HuH-7.5 (cell line): ENCODE data around the gene NFAM1.

Source experiments
- DNase-seq: peaks from one replicate; pipeline ENCODE4 v3.0.0; 2011; ENCODE audit warnings: low spot score

The NFAM1 gene

GRCh38 chr22:42414565-42415303 is 17.5 kb downstream of the NFAM1 start:
- peak; percentile 65 for DNase-seq

GRCh38 chr22:42414021-42414420 is 18.2 kb downstream of the NFAM1 start:
- no peak for DNase-seq

GRCh38 chr22:42412744-42413333 is 19.4 kb downstream of the NFAM1 start:
- no peak for DNase-seq

DNA sequence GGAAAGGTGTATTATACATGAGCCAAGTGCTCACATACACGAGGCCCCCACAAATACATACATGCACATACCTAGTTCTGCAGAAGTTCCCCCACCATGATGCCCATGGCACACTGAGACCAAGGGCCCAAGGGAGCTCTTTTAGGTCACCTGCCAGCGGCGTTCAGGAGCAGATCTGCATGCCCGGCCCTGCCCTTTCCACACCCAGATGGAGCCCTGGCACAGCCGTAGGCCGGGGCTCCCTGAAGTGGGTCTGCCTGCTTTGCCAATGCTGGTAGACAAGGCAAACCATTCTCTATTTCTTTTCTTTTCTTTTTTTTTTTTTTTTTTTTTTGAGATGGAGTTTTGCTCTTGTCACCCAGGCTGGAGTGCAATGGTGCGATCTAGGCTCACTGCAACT is 21.5 kb downstream of the NFAM1 start:
- DNase-seq, result no peak

- no peak for DNase-seq
Measured at GRCh38 chr22:42408810-42409529, 23.2 kb downstream of the NFAM1 start.

- DNase-seq, result no peak
Measured at GRCh38 chr22:42408276-42408675, 23.9 kb downstream of the NFAM1 start.

DNA sequence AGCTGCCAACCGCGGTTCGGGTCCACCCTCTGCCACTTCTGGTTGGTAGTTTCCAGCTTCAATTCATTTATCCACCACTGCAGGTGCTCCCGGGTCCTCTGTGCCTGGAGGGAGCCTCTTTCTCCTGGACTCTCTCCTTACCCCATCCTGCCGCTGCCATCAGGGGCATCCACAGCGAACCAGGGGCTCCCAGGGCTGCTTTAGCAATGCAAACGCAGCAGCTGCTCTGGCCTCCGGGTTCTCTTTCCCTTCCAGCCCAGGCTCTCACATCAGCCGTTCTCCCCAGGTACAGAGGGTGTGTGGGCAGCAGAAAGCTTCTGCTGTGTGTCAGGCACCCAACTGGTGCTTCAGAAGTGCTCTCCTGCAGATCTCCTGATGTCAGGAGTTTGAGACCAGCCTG is 27.9 kb downstream of the NFAM1 start:
- DNase-seq, result no peak

DNA sequence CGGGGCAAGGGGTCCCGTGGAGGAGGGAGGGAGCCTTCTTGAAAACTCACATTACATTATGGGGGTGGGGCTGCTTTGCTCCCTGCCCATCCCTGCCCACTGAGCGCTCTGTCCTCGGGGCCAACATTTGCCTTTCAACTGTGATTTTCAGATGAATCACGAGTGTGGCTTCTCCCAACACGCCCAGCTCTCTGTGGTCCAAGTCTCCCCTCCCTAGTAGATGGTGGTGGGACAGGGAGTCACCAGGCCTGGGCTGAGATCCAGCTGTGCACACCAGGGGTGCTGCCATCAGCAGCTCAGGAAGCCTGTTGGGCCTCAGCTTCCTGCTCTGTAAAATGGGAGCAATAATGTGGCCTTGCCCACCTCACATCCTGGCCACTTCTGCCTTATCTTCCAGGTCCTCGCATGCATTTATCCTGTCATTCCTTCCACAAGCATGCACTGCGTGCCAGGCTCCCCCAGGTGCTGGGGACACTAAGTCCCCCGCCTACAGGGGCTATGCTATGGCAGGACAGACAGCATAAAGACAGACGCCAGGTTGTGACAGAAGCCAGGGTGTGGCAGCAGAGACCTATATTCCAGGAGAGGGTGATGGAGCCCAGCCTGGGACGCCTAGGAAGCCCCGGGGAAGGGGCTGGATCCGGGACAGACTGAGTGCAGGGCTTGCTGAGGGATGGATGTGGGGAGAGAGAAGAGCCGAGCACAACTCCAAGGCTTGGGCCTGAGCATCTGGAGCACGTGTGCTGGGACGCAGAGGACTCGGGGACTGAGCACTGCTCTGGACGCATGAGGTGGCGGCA is 30.5 kb downstream of the NFAM1 start:
- DNase-seq, result no peak

DNA sequence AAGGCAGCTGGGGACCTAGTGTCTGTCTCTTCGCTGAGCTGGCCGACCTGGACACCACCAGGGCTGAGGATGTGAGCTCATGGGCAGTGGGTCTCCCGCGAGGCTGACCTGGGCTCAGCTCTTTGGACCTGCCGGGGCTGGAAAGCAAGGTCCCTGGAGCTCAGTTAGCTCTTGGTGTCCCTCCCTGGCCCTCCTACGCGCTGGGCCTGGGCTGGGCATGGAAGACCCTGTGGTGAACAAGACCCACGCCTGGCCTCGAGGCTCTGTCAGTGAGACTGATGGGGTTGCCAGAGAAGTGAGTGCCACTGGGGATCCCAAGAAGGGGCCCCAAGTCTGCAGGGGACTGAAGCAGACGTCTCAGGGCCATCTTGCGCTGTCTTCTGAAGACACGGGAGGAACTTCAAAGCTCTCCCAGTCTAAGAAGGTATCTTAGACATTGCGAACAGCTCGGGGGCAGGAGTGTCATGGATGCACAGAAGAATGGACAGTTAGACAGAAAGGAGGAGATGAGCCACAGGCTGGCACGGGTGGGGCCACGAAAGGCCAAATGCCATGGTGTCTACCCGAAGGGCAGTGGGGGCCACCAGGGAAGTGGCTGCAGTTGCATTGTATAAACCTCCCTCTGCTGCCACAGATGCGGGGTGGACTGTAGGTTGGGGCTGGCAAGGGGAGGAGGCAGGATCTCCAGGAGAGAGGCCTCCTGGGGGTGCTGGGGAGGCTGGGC is 31.2 kb downstream of the NFAM1 start:
- no peak for DNase-seq

GRCh38 chr22:42399315-42400271 is 32.6 kb downstream of the NFAM1 start:
- DNase-seq, result no peak

DNA sequence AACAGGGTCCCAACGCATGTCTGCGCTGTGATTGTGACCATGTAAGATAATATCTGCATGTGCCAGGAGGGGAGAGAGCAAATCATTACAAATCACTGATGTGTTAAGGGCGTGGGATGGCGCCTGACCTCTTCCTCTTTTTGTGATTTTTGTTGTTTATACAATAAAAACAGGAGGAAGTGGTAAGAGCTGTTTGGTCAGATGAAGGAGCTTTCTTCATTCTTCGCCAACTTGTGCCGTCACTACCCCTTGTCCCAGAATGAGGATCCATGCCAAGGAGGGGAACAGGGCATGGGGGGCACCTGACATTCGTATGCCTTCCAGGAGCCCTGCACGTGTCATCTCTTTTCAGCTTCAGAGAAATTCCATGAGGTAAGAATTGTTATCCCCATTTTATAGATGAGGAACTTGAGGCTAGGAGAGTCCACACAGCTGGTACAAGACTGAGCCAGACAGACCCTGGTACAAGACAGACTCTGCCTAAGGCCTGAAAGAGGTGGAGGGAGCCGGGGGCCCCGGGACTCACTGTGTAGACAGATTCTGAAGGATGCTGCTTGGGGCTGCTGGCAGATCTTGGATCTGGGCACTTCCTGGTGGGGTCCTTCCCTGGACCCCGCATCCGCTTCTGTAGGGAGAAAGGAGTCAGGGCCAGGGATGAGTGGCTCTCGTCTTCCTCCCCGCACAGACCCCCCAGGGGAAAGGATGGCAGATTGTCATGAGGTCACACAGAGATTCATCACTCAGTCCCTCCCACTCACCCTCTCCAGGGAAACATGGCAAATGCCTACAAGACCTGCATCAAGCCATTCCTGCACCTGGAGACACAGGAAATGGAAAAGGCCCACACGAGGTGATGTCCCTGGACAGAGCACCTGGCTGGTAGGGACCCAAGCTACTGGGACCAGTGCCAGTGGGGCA is 34.6 kb downstream of the NFAM1 start:
- no peak for DNase-seq

DNA sequence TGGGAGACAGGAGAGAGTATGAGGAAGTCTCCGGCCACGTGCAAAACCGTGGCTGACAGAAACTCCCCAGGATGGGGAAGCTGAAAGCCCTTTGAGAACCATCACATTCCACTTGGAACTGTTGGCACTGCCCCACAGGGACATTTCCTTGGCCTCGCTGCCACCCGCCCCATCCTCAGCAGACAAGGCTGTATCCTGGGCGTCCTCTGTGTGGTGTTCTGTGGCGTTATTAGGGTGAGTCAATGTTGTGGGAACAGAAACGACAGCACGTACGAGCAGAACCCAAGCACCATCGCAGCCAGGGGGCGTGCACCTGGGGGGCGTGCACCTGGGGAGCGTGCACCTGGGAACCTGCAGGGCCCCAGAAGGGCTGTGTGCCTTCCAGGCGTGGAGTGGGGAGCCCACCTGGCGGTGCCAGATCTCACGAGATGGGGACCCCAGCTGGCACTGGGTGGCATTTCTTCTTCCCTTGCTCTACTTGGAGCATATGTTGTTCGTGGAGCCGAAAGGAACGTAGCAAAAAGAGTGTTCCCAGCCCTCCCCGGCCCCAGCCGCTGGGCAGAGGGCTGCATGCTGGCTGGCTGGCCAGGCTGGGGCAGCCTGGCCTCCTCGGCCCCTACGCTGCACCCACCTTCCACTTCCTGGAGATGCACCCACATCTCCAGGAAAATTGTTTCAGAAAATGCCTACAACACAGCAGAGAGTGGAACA is 35.4 kb downstream of the NFAM1 start:
- DNase-seq, result no peak

GRCh38 chr22:42389143-42389542 is 43.1 kb downstream of the NFAM1 start:
- no peak for DNase-seq

GRCh38 chr22:42388130-42388797 is 43.9 kb downstream of the NFAM1 start:
- no peak for DNase-seq

GRCh38 chr22:42387631-42388030 is 44.6 kb downstream of the NFAM1 start:
- DNase-seq, result no peak

- no peak for DNase-seq
Measured at GRCh38 chr22:42385696-42386095, 46.5 kb downstream of the NFAM1 start.

DNA sequence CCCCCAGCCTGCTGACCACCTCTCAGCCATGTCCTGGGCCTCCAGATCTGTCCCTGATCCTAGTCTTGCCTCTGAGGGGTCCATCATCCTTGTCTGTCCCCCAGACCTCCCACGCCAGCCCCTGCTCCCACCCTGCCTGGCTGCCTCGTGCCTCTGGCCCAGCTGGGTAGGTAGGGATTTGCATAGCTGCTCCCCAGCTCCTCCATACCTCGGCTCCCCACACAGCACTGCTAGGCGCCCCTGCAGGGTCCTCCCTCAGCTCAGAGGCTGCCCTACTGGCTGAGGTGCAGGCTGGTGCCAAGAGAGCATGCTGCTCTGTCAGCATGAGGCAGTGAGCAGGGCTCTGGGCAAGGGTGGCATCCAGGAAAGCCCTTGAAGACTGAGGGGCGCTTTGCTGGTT is 47.7 kb downstream of the NFAM1 start:
- no peak for DNase-seq

DNA sequence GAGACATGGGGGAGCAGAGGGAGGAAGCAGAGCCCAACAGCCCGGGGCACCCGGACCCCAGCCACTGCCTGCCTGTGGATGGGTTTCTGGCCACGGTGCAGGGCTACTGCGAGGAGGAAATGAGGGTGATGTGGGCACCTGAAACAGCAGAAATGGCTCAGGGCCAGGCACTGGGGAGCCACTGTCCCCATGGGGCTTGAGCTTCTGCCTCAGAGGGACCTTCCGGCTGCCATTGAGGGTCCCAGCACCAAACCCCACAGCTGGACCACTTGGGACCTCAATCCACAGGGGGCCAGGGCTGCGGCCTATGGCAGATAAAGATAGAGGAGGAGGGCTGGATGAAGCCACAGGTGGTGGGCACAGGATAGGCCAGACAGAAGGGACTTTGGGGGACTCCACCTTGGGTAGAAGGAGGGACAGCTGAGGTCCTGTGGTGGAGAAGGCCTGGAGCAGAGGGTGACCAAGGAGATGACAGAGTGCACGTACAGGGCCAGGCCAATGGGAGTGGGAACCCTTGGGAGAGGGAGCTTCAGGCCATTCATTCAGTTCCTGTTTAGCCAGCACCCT is 48.3 kb downstream of the NFAM1 start:
- no peak for DNase-seq
